K562 (cell line): ENCODE results near the gene PDLIM7. TPM values are rescaled to one million over a fixed set of nuclear protein-coding genes. Genes with fewer than 3 reads are reported as not detected.

Experiments used
- ARNT ChIP-seq, 2 experiments: fragments of 450-650 bp; IDR thresholded peaks; 2 replicates each; pipeline ENCODE4 v1.6.1; 2016; ENCODE audit warnings: mild to moderate bottlenecking in 1 of 2
- CBX2 ChIP-seq: fragments of 200-600 bp; sonication (generic); IDR thresholded peaks from one replicate; pipeline ENCODE4 v1.6.1; 2012; ENCODE audit warnings: mild to moderate bottlenecking, low read length, inconsistent platforms; ENCODE audit not compliant: insufficient read depth, poor library complexity, severe bottlenecking
- EHMT2 ChIP-seq: fragments of 450-650 bp; IDR thresholded peaks from 2 replicates; pipeline ENCODE4 v1.6.1; 2018; ENCODE audit warnings: antibody characterized with exemption
- EP300 ChIP-seq: IDR thresholded peaks from 2 replicates; pipeline ENCODE4 v1.6.1; 2012; ENCODE audit warnings: low read length, improper control_type of control experiment
- FOXK1 ChIP-seq: sonication (generic); formaldehyde crosslinking; IDR thresholded peaks from 2 replicates; pipeline ENCODE4 v1.8.0; 2022; ENCODE audit warnings: missing genetic modification reagents, mild to moderate bottlenecking, borderline replicate concordance
- GTF2F1 ChIP-seq: IDR thresholded peaks from 2 replicates; pipeline ENCODE4 v1.6.1; 2011; ENCODE audit warnings: low read depth, low read length, improper control_type of control experiment
- HDAC3 ChIP-seq: fragments of 450-650 bp; IDR thresholded peaks from 2 replicates; pipeline ENCODE4 v1.6.1; 2018; ENCODE audit warnings: borderline replicate concordance, mild to moderate bottlenecking, moderate library complexity; ENCODE audit not compliant: partially characterized antibody
- LARP7 ChIP-seq: fragments of 450-650 bp; IDR thresholded peaks from 2 replicates; pipeline ENCODE4 v1.6.1; 2016
- MAFG ChIP-seq: fragments of 450-650 bp; conservative IDR thresholded peaks from 2 replicates; pipeline ENCODE4 v1.6.1; 2016; ENCODE audit warnings: missing genetic modification characterization, missing compliant biosample characterization
- MLX ChIP-seq, 2 experiments: fragments of 450-650 bp in 1 of 2; sonication (generic) in 1 of 2; formaldehyde crosslinking; conservative IDR thresholded peaks; 2 replicates each; pipeline versions ENCODE4 v1.4.0 to v1.8.1; 2020 to 2022; ENCODE audit warnings: mild to moderate bottlenecking in 1 of 2, missing genetic modification reagents in 1 of 2
- MXD1 ChIP-seq: fragments of 250-450 bp; sonication (Bioruptor Pico); IDR thresholded peaks from 2 replicates; pipeline ENCODE4 v1.8.0; 2021; ENCODE audit warnings: borderline replicate concordance, mild to moderate bottlenecking, moderate library complexity; ENCODE audit not compliant: poor library complexity, severe bottlenecking
- MYBL2 ChIP-seq, 2 experiments: fragments of 450-650 bp in 1 of 2; sonication (generic) in 1 of 2; formaldehyde crosslinking in 1 of 2; IDR thresholded peaks; 2 replicates each; pipeline versions ENCODE4 v1.6.1 to v1.8.1; 2017 to 2022; ENCODE audit warnings: borderline replicate concordance in 1 of 2, inconsistent platforms in 1 of 2, low read depth in 1 of 2, mild to moderate bottlenecking in 1 of 2, missing genetic modification reagents in 1 of 2, moderate library complexity in 1 of 2
- MYNN ChIP-seq, 2 experiments: sonication (generic); formaldehyde crosslinking in 1 of 2; IDR thresholded peaks; 2 replicates each; pipeline versions ENCODE4 v1.5.0 to v1.6.1; 2016 to 2020; ENCODE audit warnings: antibody characterized with exemption in 1 of 2, missing genetic modification reagents in 1 of 2
- NFIC ChIP-seq: fragments of 450-650 bp; IDR thresholded peaks from 2 replicates; pipeline ENCODE4 v1.6.1; 2017; ENCODE audit warnings: mild to moderate bottlenecking, inconsistent platforms
- NFXL1 ChIP-seq: fragments of 450-650 bp; formaldehyde crosslinking; IDR thresholded peaks from 2 replicates; pipeline ENCODE4 v1.4.0; 2021; ENCODE audit warnings: mild to moderate bottlenecking
- PHB2 ChIP-seq: fragments of 450-650 bp; IDR thresholded peaks from 2 replicates; pipeline ENCODE4 v1.6.1; 2017; ENCODE audit warnings: low read depth
- RBM14 ChIP-seq: fragments of 200-400 bp; formaldehyde crosslinking; IDR thresholded peaks from 2 replicates; pipeline ENCODE4 v1.6.1; 2018; ENCODE audit warnings: low read depth, mild to moderate bottlenecking, low read length, moderate library complexity, borderline replicate concordance; ENCODE audit not compliant: insufficient read depth
- RBM17 ChIP-seq: fragments of 200-400 bp; formaldehyde crosslinking; IDR thresholded peaks from 2 replicates; pipeline ENCODE4 v1.6.1; 2017; ENCODE audit warnings: low read depth, mild to moderate bottlenecking, low read length, borderline replicate concordance
- RNF219 ChIP-seq: fragments of 250-450 bp; sonication (Bioruptor Pico); IDR thresholded peaks from 2 replicates; pipeline ENCODE4 v1.5.0; 2022; ENCODE audit warnings: mild to moderate bottlenecking
- ZNF253 ChIP-seq: fragments of 250-450 bp; sonication (Bioruptor Pico); conservative IDR thresholded peaks from 2 replicates; pipeline ENCODE4 v1.6.1; 2021; ENCODE audit warnings: mild to moderate bottlenecking
- ZNF280B ChIP-seq: fragments of 250-450 bp; sonication (Bioruptor Pico); IDR thresholded peaks from 2 replicates; pipeline ENCODE4 v1.5.1; 2021; ENCODE audit warnings: mild to moderate bottlenecking
- ZNF696 ChIP-seq: fragments of 250-450 bp; sonication (Bioruptor Pico); conservative IDR thresholded peaks from 2 replicates; pipeline ENCODE4 v1.4.0; 2020; ENCODE audit warnings: mild to moderate bottlenecking, moderate library complexity
- polyA plus RNA-seq, 8 experiments: library from polyadenylated mRNA; depleted of rRNA in 4 of 8; stranded (reverse) in 5 of 8; unstranded in 3 of 8; fragments of >200 nt; fragmentation: Nextera tagmentation in 2 of 8; fragmentation: Illumina TruSeq in 1 of 8; extraction: Ambion mirVana in 2 of 8; extraction: Trizol in 1 of 8; gene quantifications; 2 replicates each; pipeline versions ENCODE4 v1.2.1 to v1.2.3, GENCODE V29; 2011 to 2014; ENCODE audit warnings: inconsistent platforms in 1 of 8, missing spikeins in 1 of 8
- total RNA-seq, 7 experiments: library from RNA; depleted of rRNA in 6 of 7; stranded (reverse); fragments of >200 nt in 6 of 7; fragmentation: Illumina TruSeq in 2 of 7; extraction: Trizol in 2 of 7; gene quantifications; 2 replicates each; pipeline versions ENCODE4 v1.2.1 to v1.2.3, GENCODE V29; 2011 to 2021; ENCODE audit warnings: low replicate concordance in 1 of 7

The PDLIM7 gene
- total and polyA plus RNA-seq, 9 of the 15 experiments (the other 6 are each of a cell fraction or from before 2014, with no cell fraction given): 2.1 to 124 (median 32.6) TPM

- TF ChIP-seq CBX2 (no peak), EHMT2 (no peak), MYNN (IDR thresholded peaks at IDR 0.05) (no peak; the same call in 1 of the 2 replicates), MYNN (CRISPR knock-in tag; IDR thresholded peaks at IDR 0.05) (no peak), RBM14 (no peak), ZNF280B (CRISPR knock-in tag) (no peak), FOXK1 (CRISPR knock-in tag) (0 out of 2 replicates have a peak, but pooled peaks have one; percentile 36), ZNF696 (no peak), MYBL2 (IDR thresholded peaks at IDR 0.05; ENCODE audit: low read depth) (no peak), MYBL2 (CRISPR knock-in tag; IDR thresholded peaks at IDR 0.05; ENCODE audit: borderline replicate concordance) (no peak), RNF219 (peak; percentile 60; the same call in 1 of the 2 replicates), ARNT (IDR thresholded peaks at IDR 0.05) (no peak), NFXL1 (CRISPR knock-in tag) (no peak), RBM17 (no peak), PHB2 (no peak), MXD1 (CRISPR knock-in tag) (no peak), LARP7 (no peak), HDAC3 (no peak), MLX (CRISPR knock-in tag; conservative IDR thresholded peaks at IDR 0.05) (no peak), EP300 (no peak), GTF2F1 (no peak), NFIC (no peak), ZNF253 (no peak), MAFG (no peak)
Observed at GRCh38 chr5:177444106-177445051, 53.0 kb downstream of the PDLIM7 start (continued).
